Suprapubic skin (tissue), 4 donors: ENCODE results near the gene LRRTM3.

Source experiments
- CTCF ChIP-seq, 2 donors: fragments of 200-600 bp in 1 of 2; fragments of 450-650 bp in 1 of 2; sonication (generic) in 1 of 2; IDR thresholded peaks; one replicate each; pipeline ENCODE4 v1.5.1; 2016 to 2019; ENCODE audit warnings: antibody characterized with exemption in 2 of 2, mild to moderate bottlenecking in 1 of 2, moderate library complexity in 1 of 2
- EP300 ChIP-seq: sonication (generic); formaldehyde crosslinking; IDR thresholded peaks from one replicate; pipeline ENCODE4 v1.6.1; 2017; ENCODE audit warnings: antibody characterized with exemption
- POLR2A ChIP-seq, 2 donors: fragments of 450-650 bp; IDR thresholded peaks; one replicate each; pipeline ENCODE4 v1.6.1; 2017; ENCODE audit warnings: antibody characterized with exemption in 2 of 2, mild to moderate bottlenecking in 2 of 2, moderate library complexity in 2 of 2
- POLR2AphosphoS5 ChIP-seq, 3 donors: sonication (generic); formaldehyde crosslinking; IDR thresholded peaks; one replicate each; pipeline ENCODE4 v1.6.1; 2017; ENCODE audit warnings: antibody characterized with exemption in 3 of 3

GRCh38 chr10:66928776-66929175 is 2.9 kb downstream of the LRRTM3 start:
- no peak for TF ChIP-seq CTCF (IDR thresholded peaks at IDR 0.05)
- no peak for TF ChIP-seq POLR2A (IDR thresholded peaks at IDR 0.05)
- no peak for TF ChIP-seq POLR2AphosphoS5 (IDR thresholded peaks at IDR 0.05)
- no peak for TF ChIP-seq EP300
